Stomach (tissue), 4 donors: ENCODE results near the gene CENPU.

ENCODE experiments used
- EP300 ChIP-seq: sonication (generic); formaldehyde crosslinking; IDR thresholded peaks from one replicate; pipeline ENCODE4 v1.6.1; 2017; ENCODE audit warnings: antibody characterized with exemption
- POLR2A ChIP-seq, 4 donors: fragments of 450-650 bp; IDR thresholded peaks; one replicate each; pipeline ENCODE4 v1.6.1; 2016; ENCODE audit warnings: antibody characterized with exemption in 4 of 4, control low read depth in 2 of 4, mild to moderate bottlenecking in 1 of 4, moderate library complexity in 1 of 4
- POLR2AphosphoS5 ChIP-seq, 3 donors: sonication (generic); formaldehyde crosslinking; IDR thresholded peaks; one replicate each; pipeline ENCODE4 v1.6.1; 2016; ENCODE audit warnings: antibody characterized with exemption in 3 of 3
- TF ChIP-seq, protein P1 (sequence below), 7 experiments: fragments of 450-650 bp in 4 of 7; fragments of 200-600 bp in 3 of 7; sonication (generic) in 3 of 7; IDR thresholded peaks; one replicate each; pipeline ENCODE4 v1.5.1; 2016 to 2019; ENCODE audit warnings: antibody characterized with exemption in 7 of 7, control low read depth in 2 of 7, mild to moderate bottlenecking in 1 of 7

DNA sequence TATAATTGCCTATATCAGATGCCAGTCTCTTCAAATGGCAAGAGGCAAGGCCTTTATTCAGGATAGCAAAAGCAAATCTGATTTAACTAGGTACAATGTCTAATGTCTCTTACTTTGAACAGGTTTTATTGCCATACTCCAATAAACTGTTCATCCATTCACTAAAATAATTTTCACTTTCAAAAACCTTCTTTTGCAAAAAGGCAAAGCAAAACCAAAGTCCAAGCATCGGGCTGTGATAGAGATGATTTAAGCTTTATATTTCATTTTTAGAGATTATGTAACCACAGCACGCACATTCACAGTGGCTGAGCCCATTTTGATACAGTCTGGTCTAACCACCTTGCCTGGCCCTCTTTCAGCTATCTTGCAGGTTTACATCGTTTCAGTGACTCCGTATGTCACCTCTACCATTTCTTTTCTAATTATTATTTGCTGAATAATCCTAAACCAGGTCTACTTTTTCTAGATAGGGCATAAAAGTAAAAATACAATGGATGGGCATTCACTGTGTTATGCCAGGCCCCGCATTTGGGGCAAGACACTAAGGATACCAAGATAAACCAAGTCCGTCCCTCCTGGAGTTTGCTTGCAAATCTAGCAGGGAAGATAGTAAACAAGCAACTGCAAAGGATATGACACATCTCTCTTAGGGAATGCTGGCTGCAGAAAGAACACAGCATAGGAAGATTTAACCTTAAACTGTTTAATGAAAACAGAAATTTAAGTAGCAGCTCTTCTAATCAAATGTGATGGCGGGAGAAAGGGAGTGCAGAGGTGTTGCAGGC, 86.4 kb downstream of the CENPU start:
- TF ChIP-seq POLR2A (IDR thresholded peaks at IDR 0.05) (no peak), EP300 (no peak), POLR2AphosphoS5 (IDR thresholded peaks at IDR 0.05) (no peak)
- TF ChIP-seq, protein P1, sequence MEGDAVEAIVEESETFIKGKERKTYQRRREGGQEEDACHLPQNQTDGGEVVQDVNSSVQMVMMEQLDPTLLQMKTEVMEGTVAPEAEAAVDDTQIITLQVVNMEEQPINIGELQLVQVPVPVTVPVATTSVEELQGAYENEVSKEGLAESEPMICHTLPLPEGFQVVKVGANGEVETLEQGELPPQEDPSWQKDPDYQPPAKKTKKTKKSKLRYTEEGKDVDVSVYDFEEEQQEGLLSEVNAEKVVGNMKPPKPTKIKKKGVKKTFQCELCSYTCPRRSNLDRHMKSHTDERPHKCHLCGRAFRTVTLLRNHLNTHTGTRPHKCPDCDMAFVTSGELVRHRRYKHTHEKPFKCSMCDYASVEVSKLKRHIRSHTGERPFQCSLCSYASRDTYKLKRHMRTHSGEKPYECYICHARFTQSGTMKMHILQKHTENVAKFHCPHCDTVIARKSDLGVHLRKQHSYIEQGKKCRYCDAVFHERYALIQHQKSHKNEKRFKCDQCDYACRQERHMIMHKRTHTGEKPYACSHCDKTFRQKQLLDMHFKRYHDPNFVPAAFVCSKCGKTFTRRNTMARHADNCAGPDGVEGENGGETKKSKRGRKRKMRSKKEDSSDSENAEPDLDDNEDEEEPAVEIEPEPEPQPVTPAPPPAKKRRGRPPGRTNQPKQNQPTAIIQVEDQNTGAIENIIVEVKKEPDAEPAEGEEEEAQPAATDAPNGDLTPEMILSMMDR (IDR thresholded peaks at IDR 0.05), result no peak
